Ishikawa (cell line): Measurements from ENCODE around the gene RBPJL.

Source experiments
- CEBPB ChIP-seq: IDR thresholded peaks from 2 replicates; pipeline ENCODE4 v1.6.1; 2012
- CREB1 ChIP-seq: IDR thresholded peaks from 2 replicates; pipeline ENCODE4 v1.6.1; 2012; ENCODE audit warnings: low read depth
- EGR1 ChIP-seq: IDR thresholded peaks from 2 replicates; pipeline ENCODE4 v1.6.1; 2012
- EP300 ChIP-seq: IDR thresholded peaks from 2 replicates; pipeline ENCODE4 v1.6.1; 2012; ENCODE audit warnings: borderline replicate concordance
- FOXM1 ChIP-seq: IDR thresholded peaks from 2 replicates; pipeline ENCODE4 v1.6.1; 2012; ENCODE audit warnings: low read depth, borderline replicate concordance
- MAX ChIP-seq: IDR thresholded peaks from 2 replicates; pipeline ENCODE4 v1.6.1; 2012
- NFIC ChIP-seq: IDR thresholded peaks from 2 replicates; pipeline ENCODE4 v1.6.1; 2012
- RAD21 ChIP-seq: IDR thresholded peaks from 2 replicates; pipeline ENCODE4 v1.6.1; 2012; ENCODE audit warnings: low read depth
- REST ChIP-seq: IDR thresholded peaks from 2 replicates; pipeline ENCODE4 v1.6.1; 2012; ENCODE audit warnings: low read depth, mild to moderate bottlenecking
- TAF1 ChIP-seq: IDR thresholded peaks from 2 replicates; pipeline ENCODE4 v1.6.1; 2012; ENCODE audit warnings: low read depth, mild to moderate bottlenecking
- TCF12 ChIP-seq: IDR thresholded peaks from 2 replicates; pipeline ENCODE4 v1.6.1; 2012; ENCODE audit warnings: low read depth
- TEAD4 ChIP-seq: IDR thresholded peaks from 2 replicates; pipeline ENCODE4 v1.6.1; 2012
- USF1 ChIP-seq: IDR thresholded peaks from 2 replicates; pipeline ENCODE4 v1.6.1; 2012
- YY1 ChIP-seq: IDR thresholded peaks from 2 replicates; pipeline ENCODE4 v1.6.1; 2012; ENCODE audit warnings: low read depth
- ZBTB7A ChIP-seq: IDR thresholded peaks from 2 replicates; pipeline ENCODE4 v1.6.1; 2012; ENCODE audit warnings: low read depth

The RBPJL gene

GRCh38 chr20:45269056-45269455, 37.6 kb upstream of the RBPJL start:
- no peak for TF ChIP-seq ZBTB7A
- no peak for TF ChIP-seq EP300
- TF ChIP-seq USF1: no peak
- no peak for TF ChIP-seq EGR1
- no peak for TF ChIP-seq TEAD4
- TF ChIP-seq CEBPB: no peak
- no peak for TF ChIP-seq RAD21
- no peak for TF ChIP-seq MAX
- TF ChIP-seq FOXM1: no peak
- TF ChIP-seq REST: no peak
- TF ChIP-seq CREB1: no peak
- TF ChIP-seq TCF12: no peak
- no peak for TF ChIP-seq TAF1
- TF ChIP-seq NFIC: no peak
- no peak for TF ChIP-seq YY1

- TF ChIP-seq TCF12 (no peak), USF1 (no peak), CEBPB (no peak), FOXM1 (no peak), EP300 (no peak), EGR1 (no peak), CREB1 (no peak)
Observed at GRCh38 chr20:45269754-45270270, 36.8 kb upstream of the RBPJL start.

- TF ChIP-seq MAX: no peak
Observed at GRCh38 chr20:45275338-45275737, 31.3 kb upstream of the RBPJL start.

- TF ChIP-seq MAX: no peak
- no peak for TF ChIP-seq CEBPB
- no peak for TF ChIP-seq TEAD4
- no peak for TF ChIP-seq TAF1
- TF ChIP-seq ZBTB7A: no peak
- TF ChIP-seq EP300: no peak
- TF ChIP-seq TCF12: no peak
- no peak for TF ChIP-seq YY1
- no peak for TF ChIP-seq FOXM1
- TF ChIP-seq RAD21: no peak
- TF ChIP-seq EGR1: no peak
Observed at GRCh38 chr20:45279992-45280391, 26.6 kb upstream of the RBPJL start.

GRCh38 chr20:45282700-45283550, 23.7 kb upstream of the RBPJL start:
- TF ChIP-seq FOXM1 (no peak), RAD21 (no peak), TEAD4 (no peak), ZBTB7A (no peak), EP300 (no peak), REST (no peak), CEBPB (no peak), USF1 (no peak), EGR1 (no peak), NFIC (no peak), TAF1 (no peak), MAX (no peak), TCF12 (no peak), CREB1 (no peak)
